ENCODE data around the gene HDAC9. TPM values are rescaled to one million over a fixed set of nuclear protein-coding genes. Genes with fewer than 3 reads are reported as not detected.

The HDAC9 gene
- total RNA-seq, 4 donors from 2014 or later: 51.2 to 194 (median 106) TPM

- Histone ChIP-seq H3K36me3 (no peaks in the 10 kb centered on the region), H3K27me3 (no peaks in the 10 kb centered on the region), H3K27ac (no peak overlapping the region), H3K4me1 (peaks cover 0 to 13% (median 0%) of the 10 kb centered on the region in 3 donors), H3K4me3 (no peak overlapping the region), H3K9me3 (no peaks in the 10 kb centered on the region)
- 93 to 96% methylated on average over 2 to 3 of the region's 3 CpGs for WGBS, 2 donors (ENCODE audit: low coverage in 1 of 2)
- ATAC-seq: no peak
- TF ChIP-seq, protein P1, sequence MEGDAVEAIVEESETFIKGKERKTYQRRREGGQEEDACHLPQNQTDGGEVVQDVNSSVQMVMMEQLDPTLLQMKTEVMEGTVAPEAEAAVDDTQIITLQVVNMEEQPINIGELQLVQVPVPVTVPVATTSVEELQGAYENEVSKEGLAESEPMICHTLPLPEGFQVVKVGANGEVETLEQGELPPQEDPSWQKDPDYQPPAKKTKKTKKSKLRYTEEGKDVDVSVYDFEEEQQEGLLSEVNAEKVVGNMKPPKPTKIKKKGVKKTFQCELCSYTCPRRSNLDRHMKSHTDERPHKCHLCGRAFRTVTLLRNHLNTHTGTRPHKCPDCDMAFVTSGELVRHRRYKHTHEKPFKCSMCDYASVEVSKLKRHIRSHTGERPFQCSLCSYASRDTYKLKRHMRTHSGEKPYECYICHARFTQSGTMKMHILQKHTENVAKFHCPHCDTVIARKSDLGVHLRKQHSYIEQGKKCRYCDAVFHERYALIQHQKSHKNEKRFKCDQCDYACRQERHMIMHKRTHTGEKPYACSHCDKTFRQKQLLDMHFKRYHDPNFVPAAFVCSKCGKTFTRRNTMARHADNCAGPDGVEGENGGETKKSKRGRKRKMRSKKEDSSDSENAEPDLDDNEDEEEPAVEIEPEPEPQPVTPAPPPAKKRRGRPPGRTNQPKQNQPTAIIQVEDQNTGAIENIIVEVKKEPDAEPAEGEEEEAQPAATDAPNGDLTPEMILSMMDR (IDR thresholded peaks at IDR 0.05): no peak
- TF ChIP-seq POLR2A (IDR thresholded peaks at IDR 0.05): no peak
- TF ChIP-seq EP300 (IDR thresholded peaks at IDR 0.05): no peak
- no peak for TF ChIP-seq POLR2AphosphoS5 (IDR thresholded peaks at IDR 0.05)
These were observed 63.4 kb downstream of the HDAC9 start for GRCh38 chr7:18558910-18559309.

DNA sequence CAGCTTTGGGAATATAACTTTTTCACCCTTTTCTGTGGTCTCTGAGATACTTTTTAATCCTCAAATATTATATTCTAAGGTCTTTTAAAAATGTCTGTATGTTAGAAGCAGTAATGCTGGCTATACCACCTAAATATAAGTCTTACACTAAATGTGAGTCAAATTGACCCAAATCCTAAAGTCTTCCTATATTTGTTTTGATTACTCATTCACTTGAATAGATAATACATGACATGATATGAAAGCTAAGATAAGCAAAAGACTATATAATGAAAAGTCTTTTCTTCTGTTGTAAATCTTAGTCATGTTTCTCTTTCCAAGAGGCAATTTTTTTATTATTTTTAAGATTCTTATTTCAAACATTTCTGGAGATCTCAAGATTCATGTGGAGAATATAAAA lies 64.2 kb downstream of the HDAC9 start:
- no peaks in the 10 kb centered on the region for H3K27me3 ChIP-seq
- H3K36me3 ChIP-seq: no peaks in the 10 kb centered on the region
- H3K4me3 ChIP-seq: no peak overlapping the region
- H3K4me1 ChIP-seq: peaks cover 0 to 8% (median 0%) of the 10 kb centered on the region in 3 donors
- ATAC-seq: no peak
- H3K9me3 ChIP-seq: no peaks in the 10 kb centered on the region
- TF ChIP-seq POLR2A (IDR thresholded peaks at IDR 0.05) (no peak), POLR2AphosphoS5 (IDR thresholded peaks at IDR 0.05) (no peak), EP300 (IDR thresholded peaks at IDR 0.05) (no peak)
- TF ChIP-seq, protein P1 (IDR thresholded peaks at IDR 0.05): no peak
- no peak overlapping the region for H3K27ac ChIP-seq

- no peak for ATAC-seq
- Histone ChIP-seq H3K4me1 (no peaks in the 10 kb centered on the region), H3K27me3 (no peaks in the 10 kb centered on the region), H3K4me3 (no peak overlapping the region), H3K27ac (no peak overlapping the region), H3K9me3 (no peaks in the 10 kb centered on the region), H3K36me3 (no peaks in the 10 kb centered on the region)
- TF ChIP-seq POLR2A (IDR thresholded peaks at IDR 0.05) (no peak), POLR2AphosphoS5 (IDR thresholded peaks at IDR 0.05) (no peak), EP300 (IDR thresholded peaks at IDR 0.05) (no peak)
- TF ChIP-seq, protein P1 (IDR thresholded peaks at IDR 0.05): no peak
- 100% methylated on average over 5 of the region's 5 CpGs; no CpG with 5 or more reads in 1 of the 2 donors for WGBS, 2 donors (ENCODE audit: low coverage in 1 of 2)
These were observed 69.2 kb downstream of the HDAC9 start for GRCh38 chr7:18564779-18565178.

DNA sequence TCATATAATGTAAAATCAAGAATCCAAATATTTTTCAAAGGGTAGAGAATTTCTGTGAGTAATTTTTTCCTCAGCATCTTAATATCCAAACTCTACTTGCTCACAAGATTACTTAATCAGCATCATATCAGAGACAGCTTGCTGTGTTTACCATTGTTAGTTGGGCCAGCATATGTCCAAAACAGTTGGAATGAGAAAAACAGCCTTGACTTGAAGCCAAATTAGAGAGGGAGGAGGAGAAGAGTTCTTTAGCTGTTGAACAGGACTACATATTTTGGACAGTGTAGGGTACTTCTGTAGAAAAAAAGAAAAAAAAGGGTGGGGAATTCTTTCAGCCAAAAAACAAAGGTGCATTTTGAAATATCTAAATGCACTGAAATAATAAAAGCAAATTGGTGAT lies 69.8 kb downstream of the HDAC9 start:
- Histone ChIP-seq H3K4me3 (no peak overlapping the region), H3K9me3 (no peaks in the 10 kb centered on the region), H3K36me3 (no peaks in the 10 kb centered on the region), H3K4me1 (no peaks in the 10 kb centered on the region), H3K27ac (no peak overlapping the region), H3K27me3 (no peaks in the 10 kb centered on the region)
- no peak for ATAC-seq
- TF ChIP-seq EP300 (IDR thresholded peaks at IDR 0.05): no peak
- no peak for TF ChIP-seq POLR2AphosphoS5 (IDR thresholded peaks at IDR 0.05)
- TF ChIP-seq, protein P1 (IDR thresholded peaks at IDR 0.05): no peak
- no peak for TF ChIP-seq POLR2A (IDR thresholded peaks at IDR 0.05)

GRCh38 chr7:18566205-18566604 lies 70.7 kb downstream of the HDAC9 start:
- 100% methylated on average over 1 of the region's 1 CpG for WGBS, 2 donors (ENCODE audit: low coverage in 1 of 2)
- no peak overlapping the region for H3K27ac ChIP-seq
- no peaks in the 10 kb centered on the region for H3K36me3 ChIP-seq
- peaks cover 0 to 7% (median 0%) of the 10 kb centered on the region in 3 donors for H3K4me1 ChIP-seq
- H3K4me3 ChIP-seq: no peak overlapping the region
- no peak for ATAC-seq
- H3K9me3 ChIP-seq: no peaks in the 10 kb centered on the region
- TF ChIP-seq EP300 (IDR thresholded peaks at IDR 0.05) (no peak), POLR2AphosphoS5 (IDR thresholded peaks at IDR 0.05) (no peak), POLR2A (IDR thresholded peaks at IDR 0.05) (no peak)
- TF ChIP-seq, protein P1 (IDR thresholded peaks at IDR 0.05): no peak
- no peaks in the 10 kb centered on the region for H3K27me3 ChIP-seq

All from gastroesophageal sphincter (tissue), 4 donors.